NCI-H748 (cell line): Measurements from ENCODE around the gene STRIP1.
A peak's percentile ranks its signal among the peaks of the same experiment; 100 is the strongest.
"Not testable (repeated sequence)": the region's sequence is repeated elsewhere in the genome, so short reads cannot be mapped to it uniquely, and the experiment has no call there.

Experiments used
- DNase-seq: peaks from one replicate; lab custom pipeline; 2025; ENCODE audit not compliant: unreplicated experiment; lab: John Stamatoyannopoulos, UW

Gene STRIP1

GRCh38 chr1:110007046-110007830 lies 27.2 kb upstream of the STRIP1 start:
- no peak for DNase-seq

GRCh38 chr1:110008971-110009565 lies 25.4 kb upstream of the STRIP1 start:
- no peak for DNase-seq

- DNase-seq, result peak; percentile 19
Observed at GRCh38 chr1:110011527-110012041, 22.8 kb upstream of the STRIP1 start.

GRCh38 chr1:110012100-110012780 lies 22.2 kb upstream of the STRIP1 start:
- no peak for DNase-seq

GRCh38 chr1:110017792-110018191 lies 16.6 kb upstream of the STRIP1 start:
- DNase-seq, result no peak

- no peak for DNase-seq
Observed at GRCh38 chr1:110018396-110018795, 16.0 kb upstream of the STRIP1 start.

- no peak for DNase-seq
Observed at GRCh38 chr1:110019770-110020169, 14.7 kb upstream of the STRIP1 start.

- DNase-seq, result no peak
Observed at GRCh38 chr1:110021285-110021684, 13.1 kb upstream of the STRIP1 start.

GRCh38 chr1:110024613-110025012 lies 9.8 kb upstream of the STRIP1 start:
- no peak for DNase-seq

GRCh38 chr1:110030687-110031086 lies 3.7 kb upstream of the STRIP1 start:
- DNase-seq, result not testable (repeated sequence)

GRCh38 chr1:110032327-110032726 lies 2.1 kb upstream of the STRIP1 start:
- no peak for DNase-seq

GRCh38 chr1:110033421-110033820 lies 1.0 kb upstream of the STRIP1 start:
- no peak for DNase-seq

GRCh38 chr1:110034040-110034450 lies 379 bp upstream of the STRIP1 start:
- no peak for DNase-seq

GRCh38 chr1:110035236-110035752 lies 870 bp downstream of the STRIP1 start:
- DNase-seq, result no peak

- no peak for DNase-seq
Observed at GRCh38 chr1:110038271-110038670, 3.8 kb downstream of the STRIP1 start.

- DNase-seq, result no peak
Observed at GRCh38 chr1:110039641-110040040, 5.2 kb downstream of the STRIP1 start.

- no peak for DNase-seq
Observed at GRCh38 chr1:110040548-110040947, 6.1 kb downstream of the STRIP1 start.

- no peak for DNase-seq
Observed at GRCh38 chr1:110043016-110043415, 8.6 kb downstream of the STRIP1 start.

GRCh38 chr1:110047463-110047862 lies 13.0 kb downstream of the STRIP1 start:
- DNase-seq, result no peak

GRCh38 chr1:110048240-110048639 lies 13.8 kb downstream of the STRIP1 start:
- DNase-seq, result no peak

- no peak for DNase-seq
Observed at GRCh38 chr1:110048923-110049601, 14.6 kb downstream of the STRIP1 start.
